Spleen (tissue), 11 donors: ENCODE data around the gene TMEM30B. TPM values are rescaled to one million over a fixed set of nuclear protein-coding genes. Genes with fewer than 3 reads are reported as not detected.

ENCODE experiments used
- DNase-seq: peaks from one replicate; pipeline ENCODE4 v3.0.0-alpha.2; 2020
- H3K27ac ChIP-seq, 8 donors: fragments of 200-600 bp; sonication (generic) in 7 of 8; 1 replicate in 4 of 8; 2 replicates in 4 of 8; pipeline versions ENCODE4 v1.5.0 to v1.8.0; 2016 to 2021; ENCODE audit warnings: inconsistent platforms in 4 of 8, mild to moderate bottlenecking in 4 of 8, moderate library complexity in 1 of 8
- H3K27me3 ChIP-seq, 7 donors: fragments of 200-600 bp; sonication (generic) in 6 of 7; replicated peaks in 1 of 7; 1 replicate in 4 of 7; 2 replicates in 3 of 7; pipeline versions ENCODE4 v1.5.0 to v1.8.0; 2016 to 2021; ENCODE audit warnings: inconsistent platforms in 3 of 7, mild to moderate bottlenecking in 1 of 7
- H3K36me3 ChIP-seq, 6 donors: fragments of 200-600 bp; sonication (generic) in 5 of 6; 1 replicate in 4 of 6; 2 replicates in 2 of 6; pipeline versions ENCODE4 v1.5.0 to v1.8.0; 2016 to 2021; ENCODE audit warnings: inconsistent platforms in 2 of 6
- H3K4me1 ChIP-seq, 6 donors: fragments of 200-600 bp; sonication (generic) in 5 of 6; 1 replicate in 3 of 6; 2 replicates in 3 of 6; pipeline versions ENCODE4 v1.5.0 to v1.8.0; 2016 to 2021; ENCODE audit warnings: inconsistent platforms in 3 of 6
- H3K4me3 ChIP-seq, 8 donors: fragments of 200-600 bp; sonication (generic) in 7 of 8; 1 replicate in 4 of 8; 2 replicates in 4 of 8; pipeline versions ENCODE4 v1.5.0 to v1.8.0; 2016 to 2021; ENCODE audit warnings: inconsistent platforms in 4 of 8, mild to moderate bottlenecking in 4 of 8, moderate library complexity in 2 of 8
- H3K9me3 ChIP-seq, 8 donors: fragments of 200-600 bp; sonication (generic) in 7 of 8; 1 replicate in 4 of 8; 2 replicates in 4 of 8; pipeline versions ENCODE4 v1.5.0 to v1.8.0; 2016 to 2021; ENCODE audit warnings: inconsistent platforms in 4 of 8
- POLR2A ChIP-seq, 3 donors: fragments of 450-650 bp; IDR thresholded peaks; one replicate each; pipeline ENCODE4 v1.5.1; 2017; ENCODE audit warnings: antibody characterized with exemption in 3 of 3, mild to moderate bottlenecking in 1 of 3
- POLR2AphosphoS5 ChIP-seq, 3 donors: sonication (generic); formaldehyde crosslinking; IDR thresholded peaks; one replicate each; pipeline ENCODE4 v1.5.1; 2017; ENCODE audit warnings: antibody characterized with exemption in 3 of 3
- WGBS, 5 donors: extraction: QIAGEN DNeasy Blood & Tissue Kit in 3 of 5; methylation state at CpG; one replicate each; pipeline versions ENCODE4 v1.1.5 to v1.1.7; 2013 to 2018; 5-methylcytosine and 5-hydroxymethylcytosine counted together
- intact Hi-C: fragments of 100-400 bp; cut with DNase I; formaldehyde crosslinking; loops from one replicate; pipeline ENCODE4 v1.15.0; 2023; ENCODE audit warnings: low total_unique reads
- polyA plus RNA-seq, 3 donors: library from polyadenylated mRNA; stranded (reverse); fragments of 200-250 nt; gene quantifications; one replicate each; pipeline ENCODE4 v1.2.1, GENCODE V29; 2013
- total RNA-seq, 7 donors: library from RNA; depleted of rRNA in 3 of 7; stranded (reverse); fragments of >200 nt in 3 of 7; fragmentation: NEBNext Ultra II Directional in 4 of 7; extraction: Animal tissue kit (Norgen Biotek cat#: 25700) in 4 of 7; gene quantifications; one replicate each; pipeline versions ENCODE4 v1.1.0 to v1.2.1, GENCODE V29; 2016 to 2021
- TF ChIP-seq, protein P1 (sequence below), 11 experiments: fragments of 200-600 bp in 7 of 11; fragments of 450-650 bp in 4 of 11; sonication (generic) in 4 of 11; IDR thresholded peaks in 8 of 11; conservative IDR thresholded peaks in 3 of 11; 1 replicate in 7 of 11; 2 replicates in 4 of 11; pipeline versions ENCODE4 v1.4.0 to v1.8.0; 2016 to 2021; ENCODE audit warnings: antibody characterized with exemption in 11 of 11, inconsistent platforms in 4 of 11, mild to moderate bottlenecking in 1 of 11
- donor health status: healthy with polysubstance abuse.
- donor health status: DM: no; HTN: no; CAD: no; lungs with moderate emphysema.
- donor health status: DM: no; HTN: no; CAD: no.
- donor health status: Bipolar disorder and iron deficiency.
- donor health status: healthy.
- donor health status: DM: no; HTN: no; CAD: no.
- donor health status: DM: yes; HTN: yes; CAD: no.

TMEM30B gene
- total and polyA plus RNA-seq, 10 donors: 0.17 to 1.0 (median 0.59) TPM

DNA sequence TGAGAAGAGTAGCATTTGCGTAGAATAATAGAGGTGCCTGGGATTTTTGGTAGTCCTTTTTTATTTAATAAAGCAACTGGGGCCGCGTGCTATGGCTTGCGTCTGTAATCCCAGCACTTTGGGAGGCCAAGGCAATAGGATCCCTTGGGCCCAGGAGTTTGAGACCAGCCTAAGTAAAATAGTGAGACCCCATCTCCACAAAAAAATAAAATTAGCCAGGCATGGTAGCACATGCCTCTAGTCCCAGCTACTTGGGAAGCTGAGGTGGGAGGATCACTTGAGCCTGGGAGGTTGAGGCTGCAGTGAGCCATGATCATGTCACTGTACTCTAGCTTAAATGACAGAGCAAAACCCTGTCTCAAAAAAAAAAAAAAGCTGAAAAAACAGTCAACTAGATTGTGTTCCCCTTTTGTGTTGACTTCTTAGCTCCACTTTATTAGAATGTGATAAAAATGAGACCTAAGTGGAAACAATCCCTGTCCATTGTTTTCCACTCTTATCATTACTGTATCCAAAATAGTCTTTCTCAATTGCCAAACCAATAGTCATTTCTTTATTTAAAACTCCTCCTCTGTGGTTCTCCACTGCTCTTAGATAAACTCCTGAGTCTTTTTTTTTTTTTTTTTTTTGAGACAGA lies 47.6 kb upstream of the TMEM30B start:
- TF ChIP-seq POLR2AphosphoS5 (IDR thresholded peaks at IDR 0.05): no peak
- no peak for TF ChIP-seq POLR2A (IDR thresholded peaks at IDR 0.05)
- TF ChIP-seq, protein P1, sequence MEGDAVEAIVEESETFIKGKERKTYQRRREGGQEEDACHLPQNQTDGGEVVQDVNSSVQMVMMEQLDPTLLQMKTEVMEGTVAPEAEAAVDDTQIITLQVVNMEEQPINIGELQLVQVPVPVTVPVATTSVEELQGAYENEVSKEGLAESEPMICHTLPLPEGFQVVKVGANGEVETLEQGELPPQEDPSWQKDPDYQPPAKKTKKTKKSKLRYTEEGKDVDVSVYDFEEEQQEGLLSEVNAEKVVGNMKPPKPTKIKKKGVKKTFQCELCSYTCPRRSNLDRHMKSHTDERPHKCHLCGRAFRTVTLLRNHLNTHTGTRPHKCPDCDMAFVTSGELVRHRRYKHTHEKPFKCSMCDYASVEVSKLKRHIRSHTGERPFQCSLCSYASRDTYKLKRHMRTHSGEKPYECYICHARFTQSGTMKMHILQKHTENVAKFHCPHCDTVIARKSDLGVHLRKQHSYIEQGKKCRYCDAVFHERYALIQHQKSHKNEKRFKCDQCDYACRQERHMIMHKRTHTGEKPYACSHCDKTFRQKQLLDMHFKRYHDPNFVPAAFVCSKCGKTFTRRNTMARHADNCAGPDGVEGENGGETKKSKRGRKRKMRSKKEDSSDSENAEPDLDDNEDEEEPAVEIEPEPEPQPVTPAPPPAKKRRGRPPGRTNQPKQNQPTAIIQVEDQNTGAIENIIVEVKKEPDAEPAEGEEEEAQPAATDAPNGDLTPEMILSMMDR (IDR thresholded peaks at IDR 0.05 in 8 of 11, conservative IDR thresholded peaks at IDR 0.05 in 3 of 11): no peak
- H3K27me3 ChIP-seq: no peaks in the 10 kb centered on the region
- WGBS, 5 donors: 77 to 89% (median 82%) methylated on average over 4 of the region's 4 CpGs
- intact Hi-C loops: no loop called here
- H3K4me1 ChIP-seq: peaks cover 20 to 93% (median 37%) of the 10 kb centered on the region in 6 donors
- H3K4me3 ChIP-seq: peak overlapping the region in 2 of 8 donors; percentile 5 to 76
- no peaks in the 10 kb centered on the region for H3K36me3 ChIP-seq
- H3K27ac ChIP-seq: peak overlapping the region; percentile 36 to 92 (median 90)
- no peak for DNase-seq
- peaks cover 0 to 6% (median 0%) of the 10 kb centered on the region in 8 donors for H3K9me3 ChIP-seq

- TF ChIP-seq, protein P1 (IDR thresholded peaks at IDR 0.05 in 8 of 11, conservative IDR thresholded peaks at IDR 0.05 in 3 of 11): no peak
- TF ChIP-seq POLR2AphosphoS5 (IDR thresholded peaks at IDR 0.05) (peak; percentile 23 to 93 (median 91)), POLR2A (IDR thresholded peaks at IDR 0.05) (peak in 1 of 3 donors; percentile 13)
- 6 to 18% (median 9%) methylated on average over 4 of the region's 4 CpGs for WGBS, 5 donors
- Histone ChIP-seq H3K27ac (peak overlapping the region; percentile 70 to 92 (median 90)), H3K4me3 (peak overlapping the region in 3 of 8 donors; percentile 5 to 76 (median 16)), H3K27me3 (peaks cover 0 to 14% (median 0%) of the 10 kb centered on the region in 7 donors), H3K36me3 (no peaks in the 10 kb centered on the region), H3K9me3 (peaks cover 0 to 6% (median 0%) of the 10 kb centered on the region in 8 donors), H3K4me1 (peaks cover 20 to 91% (median 41%) of the 10 kb centered on the region in 6 donors)
- peak; percentile 82 for DNase-seq
- intact Hi-C loops: no loop called here
Observed at GRCh38 chr14:61326847-61327246, 45.7 kb upstream of the TMEM30B start.

- intact Hi-C loops: no loop called here
- Histone ChIP-seq H3K4me3 (peak overlapping the region in 3 of 8 donors; percentile 5 to 76 (median 16)), H3K4me1 (peaks cover 14 to 91% (median 40%) of the 10 kb centered on the region in 6 donors), H3K36me3 (no peaks in the 10 kb centered on the region), H3K27me3 (peaks cover 0 to 21% (median 0%) of the 10 kb centered on the region in 7 donors), H3K27ac (peak overlapping the region; percentile 70 to 92 (median 90)), H3K9me3 (peaks cover 0 to 6% (median 0%) of the 10 kb centered on the region in 8 donors)
- TF ChIP-seq POLR2A (IDR thresholded peaks at IDR 0.05) (no peak), POLR2AphosphoS5 (IDR thresholded peaks at IDR 0.05) (no peak)
- TF ChIP-seq, protein P1 (IDR thresholded peaks at IDR 0.05 in 8 of 11, conservative IDR thresholded peaks at IDR 0.05 in 3 of 11): no peak
- no peak for DNase-seq
- 56 to 74% (median 69%) methylated on average over 1 of the region's 1 CpG for WGBS, 5 donors
Observed at GRCh38 chr14:61326146-61326545, 45.0 kb upstream of the TMEM30B start.

DNA sequence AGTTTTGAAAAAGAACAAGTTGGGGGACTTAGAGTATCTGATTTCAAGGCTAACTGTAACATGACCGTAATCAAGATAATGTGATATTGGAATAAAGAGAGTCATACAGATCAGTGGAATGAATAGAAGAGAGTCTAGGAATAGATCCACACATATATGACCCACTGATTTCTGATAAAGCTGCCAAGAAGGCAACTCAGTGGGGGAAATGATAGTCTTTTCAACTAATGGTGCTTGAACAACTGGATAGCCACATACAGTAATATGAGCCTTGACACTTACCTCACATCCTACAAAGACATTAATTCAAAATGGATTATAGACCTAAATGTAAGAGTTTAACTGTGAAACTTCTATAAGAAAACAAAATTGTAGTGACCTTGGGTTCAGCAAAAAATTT lies 44.0 kb upstream of the TMEM30B start:
- DNase-seq: no peak
- H3K4me1 ChIP-seq: peaks cover 9 to 90% (median 43%) of the 10 kb centered on the region in 6 donors
- H3K4me3 ChIP-seq: peak overlapping the region in 4 of 8 donors; percentile 61 to 85 (median 70)
- TF ChIP-seq POLR2AphosphoS5 (IDR thresholded peaks at IDR 0.05): no peak
- peak overlapping the region; percentile 13 to 92 (median 90) for H3K27ac ChIP-seq
- intact Hi-C loops: no loop called here
- H3K9me3 ChIP-seq: peaks cover 0 to 6% (median 0%) of the 10 kb centered on the region in 8 donors
- H3K27me3 ChIP-seq: peaks cover 0 to 29% (median 0%) of the 10 kb centered on the region in 7 donors
- 67 to 80% (median 74%) methylated on average over 1 of the region's 1 CpG for WGBS, 5 donors
- no peaks in the 10 kb centered on the region for H3K36me3 ChIP-seq
